Ishikawa (cell line): ENCODE data around the gene PPFIBP1.

Experiments used
- CEBPB ChIP-seq: IDR thresholded peaks from 2 replicates; pipeline ENCODE4 v1.6.1; 2012
- CREB1 ChIP-seq: IDR thresholded peaks from 2 replicates; pipeline ENCODE4 v1.6.1; 2012; ENCODE audit warnings: low read depth
- EGR1 ChIP-seq: IDR thresholded peaks from 2 replicates; pipeline ENCODE4 v1.6.1; 2012
- EP300 ChIP-seq: IDR thresholded peaks from 2 replicates; pipeline ENCODE4 v1.6.1; 2012; ENCODE audit warnings: borderline replicate concordance
- FOXM1 ChIP-seq: IDR thresholded peaks from 2 replicates; pipeline ENCODE4 v1.6.1; 2012; ENCODE audit warnings: low read depth, borderline replicate concordance
- MAX ChIP-seq: IDR thresholded peaks from 2 replicates; pipeline ENCODE4 v1.6.1; 2012
- NFIC ChIP-seq: IDR thresholded peaks from 2 replicates; pipeline ENCODE4 v1.6.1; 2012
- RAD21 ChIP-seq: IDR thresholded peaks from 2 replicates; pipeline ENCODE4 v1.6.1; 2012; ENCODE audit warnings: low read depth
- TAF1 ChIP-seq: IDR thresholded peaks from 2 replicates; pipeline ENCODE4 v1.6.1; 2012; ENCODE audit warnings: low read depth, mild to moderate bottlenecking
- TCF12 ChIP-seq: IDR thresholded peaks from 2 replicates; pipeline ENCODE4 v1.6.1; 2012; ENCODE audit warnings: low read depth
- TEAD4 ChIP-seq: IDR thresholded peaks from 2 replicates; pipeline ENCODE4 v1.6.1; 2012
- YY1 ChIP-seq: IDR thresholded peaks from 2 replicates; pipeline ENCODE4 v1.6.1; 2012; ENCODE audit warnings: low read depth
- ZBTB7A ChIP-seq: IDR thresholded peaks from 2 replicates; pipeline ENCODE4 v1.6.1; 2012; ENCODE audit warnings: low read depth
- TF ChIP-seq, protein P1 (sequence below): IDR thresholded peaks from 2 replicates; pipeline ENCODE4 v1.6.1; 2012
- TF ChIP-seq, protein P2 (sequence below): IDR thresholded peaks from 2 replicates; pipeline ENCODE4 v1.6.1; 2012; ENCODE audit warnings: low read depth, mild to moderate bottlenecking

The PPFIBP1 gene

DNA sequence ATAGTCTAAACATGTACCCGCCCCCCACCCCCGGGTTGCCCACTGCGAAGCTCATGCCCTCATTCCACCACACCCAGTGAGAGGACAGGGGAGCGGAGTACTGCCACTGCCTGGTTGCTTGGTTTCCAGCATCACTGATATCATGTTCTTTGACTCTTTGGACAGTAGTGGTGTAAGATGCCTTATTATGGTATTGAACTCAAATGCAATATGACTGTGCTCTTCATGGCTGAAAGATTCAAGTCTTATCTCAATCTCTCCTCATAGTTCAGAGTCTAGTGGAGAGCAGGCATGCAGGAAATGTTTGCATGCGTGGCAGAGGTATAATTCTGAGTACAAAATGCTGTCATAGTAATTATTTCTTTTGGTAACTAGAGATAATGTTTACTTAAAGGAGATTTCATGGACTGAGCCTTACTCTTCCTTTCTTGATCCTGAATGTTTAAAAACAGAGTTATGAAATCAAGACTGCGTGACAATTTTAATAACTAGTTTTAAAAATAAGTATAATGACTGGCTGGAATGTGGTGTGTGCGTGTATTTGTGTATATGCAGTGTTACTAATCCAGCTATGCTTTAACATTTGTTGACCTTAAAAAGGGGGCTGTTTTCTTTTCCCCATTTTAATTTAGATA lies 116.7 kb downstream of the PPFIBP1 start:
- TF ChIP-seq NFIC (0 out of 2 replicates have a peak, but pooled peaks have one; percentile 12), MAX (0 out of 2 replicates have a peak, but pooled peaks have one; percentile 13), TEAD4 (peak; percentile 50), FOXM1 (peak; percentile 56; the same call in 1 of the 2 replicates), EP300 (peak; percentile 72)

DNA sequence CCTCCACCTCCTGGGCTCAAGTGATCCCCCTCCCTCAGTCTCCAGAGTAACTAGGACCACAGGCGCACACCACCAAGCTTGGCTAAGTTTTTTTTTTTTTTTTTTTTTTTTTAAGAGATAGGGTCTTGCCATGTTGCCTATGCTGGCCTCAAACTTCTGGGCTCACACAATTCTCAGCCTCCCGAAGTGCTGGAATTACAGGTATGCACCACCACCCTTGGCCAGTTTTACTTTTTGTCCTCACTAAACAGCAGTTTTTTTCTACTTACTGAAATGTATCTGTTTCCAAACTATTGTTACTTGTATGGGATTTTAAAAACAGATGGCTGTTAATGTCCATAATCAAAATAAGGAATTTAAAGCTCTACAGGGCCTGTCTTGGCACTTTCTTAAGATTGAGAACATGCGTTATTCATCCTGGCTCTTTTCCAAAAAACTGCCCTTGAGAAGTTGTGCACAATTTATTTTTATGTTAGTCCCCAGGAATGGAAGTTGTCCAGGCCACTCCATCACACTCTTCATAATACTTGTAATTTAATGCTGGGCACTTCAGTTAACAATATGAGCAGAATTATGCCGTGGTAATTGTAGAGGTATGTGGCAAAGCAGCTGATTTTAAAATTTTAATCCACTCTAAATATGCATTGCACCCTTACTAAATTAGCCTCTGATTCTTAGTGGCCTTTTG lies 120.3 kb downstream of the PPFIBP1 start:
- TF ChIP-seq ZBTB7A: no peak
- TF ChIP-seq NFIC: peak; percentile 94
- peak; percentile 68 for TF ChIP-seq TEAD4
- peak; percentile 77; the same call in 1 of the 2 replicates for TF ChIP-seq TCF12
- TF ChIP-seq EGR1: no peak
- TF ChIP-seq EP300: peak; percentile 82
- TF ChIP-seq, protein P1, sequence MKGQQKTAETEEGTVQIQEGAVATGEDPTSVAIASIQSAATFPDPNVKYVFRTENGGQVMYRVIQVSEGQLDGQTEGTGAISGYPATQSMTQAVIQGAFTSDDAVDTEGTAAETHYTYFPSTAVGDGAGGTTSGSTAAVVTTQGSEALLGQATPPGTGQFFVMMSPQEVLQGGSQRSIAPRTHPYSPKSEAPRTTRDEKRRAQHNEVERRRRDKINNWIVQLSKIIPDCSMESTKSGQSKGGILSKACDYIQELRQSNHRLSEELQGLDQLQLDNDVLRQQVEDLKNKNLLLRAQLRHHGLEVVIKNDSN: no peak
- TF ChIP-seq RAD21: no peak
- TF ChIP-seq FOXM1: peak; percentile 75
- no peak for TF ChIP-seq CEBPB
- no peak for TF ChIP-seq TAF1
- TF ChIP-seq, protein P2, sequence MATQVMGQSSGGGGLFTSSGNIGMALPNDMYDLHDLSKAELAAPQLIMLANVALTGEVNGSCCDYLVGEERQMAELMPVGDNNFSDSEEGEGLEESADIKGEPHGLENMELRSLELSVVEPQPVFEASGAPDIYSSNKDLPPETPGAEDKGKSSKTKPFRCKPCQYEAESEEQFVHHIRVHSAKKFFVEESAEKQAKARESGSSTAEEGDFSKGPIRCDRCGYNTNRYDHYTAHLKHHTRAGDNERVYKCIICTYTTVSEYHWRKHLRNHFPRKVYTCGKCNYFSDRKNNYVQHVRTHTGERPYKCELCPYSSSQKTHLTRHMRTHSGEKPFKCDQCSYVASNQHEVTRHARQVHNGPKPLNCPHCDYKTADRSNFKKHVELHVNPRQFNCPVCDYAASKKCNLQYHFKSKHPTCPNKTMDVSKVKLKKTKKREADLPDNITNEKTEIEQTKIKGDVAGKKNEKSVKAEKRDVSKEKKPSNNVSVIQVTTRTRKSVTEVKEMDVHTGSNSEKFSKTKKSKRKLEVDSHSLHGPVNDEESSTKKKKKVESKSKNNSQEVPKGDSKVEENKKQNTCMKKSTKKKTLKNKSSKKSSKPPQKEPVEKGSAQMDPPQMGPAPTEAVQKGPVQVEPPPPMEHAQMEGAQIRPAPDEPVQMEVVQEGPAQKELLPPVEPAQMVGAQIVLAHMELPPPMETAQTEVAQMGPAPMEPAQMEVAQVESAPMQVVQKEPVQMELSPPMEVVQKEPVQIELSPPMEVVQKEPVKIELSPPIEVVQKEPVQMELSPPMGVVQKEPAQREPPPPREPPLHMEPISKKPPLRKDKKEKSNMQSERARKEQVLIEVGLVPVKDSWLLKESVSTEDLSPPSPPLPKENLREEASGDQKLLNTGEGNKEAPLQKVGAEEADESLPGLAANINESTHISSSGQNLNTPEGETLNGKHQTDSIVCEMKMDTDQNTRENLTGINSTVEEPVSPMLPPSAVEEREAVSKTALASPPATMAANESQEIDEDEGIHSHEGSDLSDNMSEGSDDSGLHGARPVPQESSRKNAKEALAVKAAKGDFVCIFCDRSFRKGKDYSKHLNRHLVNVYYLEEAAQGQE: no peak
- no peak for TF ChIP-seq CREB1
- no peak for TF ChIP-seq YY1
- 0 out of 2 replicates have a peak, but pooled peaks have one; percentile 22 for TF ChIP-seq MAX

DNA sequence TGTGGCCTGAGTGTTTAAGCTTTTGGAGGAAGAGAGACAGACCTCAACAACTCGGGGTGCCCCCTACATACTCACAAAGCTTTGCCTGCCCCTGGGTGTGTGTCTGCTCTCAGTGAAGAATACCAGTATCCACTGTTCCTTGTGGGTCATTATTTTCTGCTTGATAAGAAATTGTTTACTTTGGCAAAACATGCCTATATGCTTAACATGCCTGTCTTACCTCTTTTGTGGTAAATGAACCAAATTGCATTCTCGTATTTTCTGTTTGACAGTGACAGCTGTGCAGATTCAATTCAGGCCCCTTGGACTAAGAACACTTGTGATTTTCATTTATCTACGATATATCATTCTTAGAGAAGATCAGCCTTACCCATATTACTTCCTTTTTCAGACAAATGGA lies 121.7 kb downstream of the PPFIBP1 start:
- TF ChIP-seq EGR1 (no peak), TCF12 (no peak)

DNA sequence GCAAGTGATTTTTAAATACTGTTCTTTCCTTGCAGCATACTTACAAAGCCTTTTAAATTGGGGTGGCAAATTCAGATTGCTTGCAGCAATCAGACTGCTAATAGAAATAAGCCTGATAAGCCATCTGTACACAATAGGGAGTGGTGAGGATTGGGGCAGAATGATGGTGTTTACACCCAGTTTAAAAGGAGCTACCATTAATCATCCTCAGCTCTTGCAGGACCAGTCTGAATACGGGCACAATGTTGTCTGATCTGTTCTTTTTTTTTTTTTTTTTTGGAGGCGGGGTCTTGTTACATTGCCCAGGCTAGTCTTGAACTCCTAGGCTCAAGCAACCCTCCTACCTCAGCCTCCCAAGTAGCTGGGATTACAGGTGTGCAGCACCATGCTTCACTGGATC lies 122.1 kb downstream of the PPFIBP1 start:
- no peak for TF ChIP-seq FOXM1

DNA sequence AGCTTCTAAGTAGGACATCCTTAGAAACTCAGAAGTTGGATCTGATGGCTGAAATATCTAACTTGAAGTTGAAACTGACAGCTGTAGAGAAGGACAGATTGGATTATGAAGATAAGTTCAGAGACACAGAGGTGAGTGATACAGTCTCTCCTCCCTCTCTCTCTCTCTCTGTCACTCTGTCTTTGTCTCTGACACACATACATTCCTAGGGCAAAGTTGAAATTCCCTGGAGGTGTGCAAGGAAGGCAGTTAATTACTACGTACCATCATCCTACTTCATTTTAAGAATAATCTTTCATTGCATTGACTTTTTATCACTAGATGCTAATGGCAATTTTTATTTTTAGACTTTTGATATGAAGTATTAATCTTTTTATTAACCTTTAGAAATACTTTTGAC lies 126.0 kb downstream of the PPFIBP1 start:
- TF ChIP-seq CREB1: no peak
- TF ChIP-seq, protein P1: no peak

DNA sequence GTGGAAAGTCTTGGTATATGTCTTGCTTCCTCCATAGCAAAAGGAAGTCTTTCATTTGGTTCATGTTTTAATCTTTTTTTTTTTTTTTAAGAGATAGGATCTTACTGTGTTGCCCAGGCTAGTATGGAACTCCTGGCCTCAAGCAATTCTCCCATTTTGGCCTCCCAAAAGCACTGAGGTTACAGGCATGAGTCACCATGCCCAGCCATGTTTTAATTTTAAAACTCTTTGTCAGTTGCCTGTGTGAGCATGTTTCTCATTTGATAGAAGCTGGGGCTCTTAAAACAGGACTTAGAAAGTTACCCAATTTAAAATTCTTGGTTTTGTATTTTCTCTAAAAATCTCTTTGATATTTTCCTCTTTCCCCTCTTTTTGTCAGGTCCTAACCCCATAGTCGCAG lies 127.2 kb downstream of the PPFIBP1 start:
- TF ChIP-seq MAX: no peak
- TF ChIP-seq FOXM1: no peak
- no peak for TF ChIP-seq RAD21
- TF ChIP-seq NFIC: no peak
- no peak for TF ChIP-seq YY1
- TF ChIP-seq, protein P2: no peak
- no peak for TF ChIP-seq ZBTB7A
- TF ChIP-seq CEBPB: no peak
